Liver (tissue), 9 donors: Measurements from ENCODE around the gene PRPSAP2. TPM values are rescaled to one million over a fixed set of nuclear protein-coding genes. Genes with fewer than 3 reads are reported as not detected.
"Not testable (repeated sequence)": the region's sequence is repeated elsewhere in the genome, so short reads cannot be mapped to it uniquely, and the experiment has no call there.

Experiments used
- DNase-seq: peaks from one replicate; pipeline ENCODE4 v3.0.0-alpha.2; 2017; ENCODE audit warnings: low spot score
- H3K27ac ChIP-seq, 2 donors: one replicate each; pipeline ENCODE4 v1.7.0; 2013; ENCODE audit warnings: inconsistent platforms in 2 of 2, low read length in 2 of 2, control low read depth in 1 of 2, low read depth in 1 of 2, mild to moderate bottlenecking in 1 of 2
- H3K27me3 ChIP-seq, 4 donors: one replicate each; pipeline versions ENCODE4 v1.6.1 to v1.7.0; 2013; ENCODE audit warnings: low read length in 3 of 4, inconsistent platforms in 1 of 4, mild to moderate bottlenecking in 1 of 4, moderate library complexity in 1 of 4; ENCODE audit not compliant: control insufficient read depth in 4 of 4, insufficient read depth in 4 of 4
- H3K36me3 ChIP-seq, 4 donors: one replicate each; pipeline versions ENCODE4 v1.6.1 to v1.7.0; 2013; ENCODE audit warnings: low read length in 3 of 4, mild to moderate bottlenecking in 3 of 4, low read depth in 1 of 4, moderate library complexity in 1 of 4; ENCODE audit not compliant: control insufficient read depth in 4 of 4, insufficient read depth in 3 of 4
- H3K4me1 ChIP-seq, 4 donors: one replicate each; pipeline versions ENCODE4 v1.6.1 to v1.7.0; 2013; ENCODE audit warnings: low read length in 3 of 4, mild to moderate bottlenecking in 3 of 4, moderate library complexity in 1 of 4; ENCODE audit not compliant: control insufficient read depth in 4 of 4, insufficient read depth in 4 of 4
- H3K4me3 ChIP-seq, 3 donors: one replicate each; pipeline versions ENCODE4 v1.6.1 to v1.7.0; 2013; ENCODE audit warnings: low read length in 3 of 3, control low read depth in 1 of 3, low read depth in 1 of 3, mild to moderate bottlenecking in 1 of 3
- H3K9ac ChIP-seq, 2 donors: one replicate each; pipeline ENCODE4 v1.7.0; 2013; ENCODE audit warnings: low read length in 2 of 2, mild to moderate bottlenecking in 2 of 2, moderate library complexity in 2 of 2, control low read depth in 1 of 2, low read depth in 1 of 2
- H3K9me3 ChIP-seq, 4 donors: one replicate each; pipeline versions ENCODE4 v1.6.1 to v1.7.0; 2013; ENCODE audit warnings: low read length in 3 of 4; ENCODE audit not compliant: control insufficient read depth in 4 of 4
- EGR1 ChIP-seq, 2 donors: IDR thresholded peaks; 2 replicates each; pipeline ENCODE4 v1.6.1; 2016 to 2018; ENCODE audit warnings: antibody characterized with exemption in 2 of 2, low read depth in 2 of 2
- FOXA1 ChIP-seq: IDR thresholded peaks from 2 replicates; pipeline ENCODE4 v1.6.1; 2016; ENCODE audit warnings: antibody characterized with exemption
- FOXA2 ChIP-seq: IDR thresholded peaks from 2 replicates; pipeline ENCODE4 v1.6.1; 2016; ENCODE audit warnings: antibody characterized with exemption
- HNF4A ChIP-seq, 2 donors: conservative IDR thresholded peaks; 2 replicates each; pipeline ENCODE4 v1.6.1; 2016; ENCODE audit warnings: antibody characterized with exemption in 2 of 2, mild to moderate bottlenecking in 2 of 2
- HNF4G ChIP-seq: IDR thresholded peaks from 2 replicates; pipeline ENCODE4 v1.6.1; 2016; ENCODE audit warnings: antibody characterized with exemption
- JUND ChIP-seq, 2 donors: IDR thresholded peaks; 2 replicates each; pipeline ENCODE4 v1.6.1; 2016; ENCODE audit warnings: antibody characterized with exemption in 2 of 2
- NR2F2 ChIP-seq: IDR thresholded peaks from 2 replicates; pipeline ENCODE4 v1.6.1; 2016; ENCODE audit warnings: antibody characterized with exemption
- RAD21 ChIP-seq, 2 donors: IDR thresholded peaks; 2 replicates each; pipeline ENCODE4 v1.6.1; 2016; ENCODE audit warnings: antibody characterized with exemption in 2 of 2, mild to moderate bottlenecking in 2 of 2
- RXRA ChIP-seq, 2 donors: IDR thresholded peaks; 2 replicates each; pipeline ENCODE4 v1.6.1; 2017 to 2018; ENCODE audit warnings: antibody characterized with exemption in 2 of 2, mild to moderate bottlenecking in 1 of 2
- SP1 ChIP-seq: IDR thresholded peaks from 2 replicates; pipeline ENCODE4 v1.6.1; 2018; ENCODE audit warnings: antibody characterized with exemption, mild to moderate bottlenecking
- TAF1 ChIP-seq: conservative IDR thresholded peaks from 2 replicates; pipeline ENCODE4 v1.6.1; 2016; ENCODE audit warnings: antibody characterized with exemption, mild to moderate bottlenecking
- YY1 ChIP-seq: IDR thresholded peaks from 2 replicates; pipeline ENCODE4 v1.6.1; 2016; ENCODE audit warnings: antibody characterized with exemption, mild to moderate bottlenecking
- WGBS: extraction: QIAGEN DNeasy Blood & Tissue Kit; methylation state at CpG from one replicate; pipeline ENCODE4 v1.1.7; 2013; 5-methylcytosine and 5-hydroxymethylcytosine counted together
- polyA plus RNA-seq, 2 donors: library from polyadenylated mRNA; stranded (reverse) in 1 of 2; unstranded in 1 of 2; fragments of 200-250 nt in 1 of 2; fragments of >200 nt in 1 of 2; fragmentation: Nextera tagmentation in 1 of 2; extraction: Ambion mirVana in 1 of 2; gene quantifications; one replicate each; pipeline versions ENCODE4 v1.2.1 to v1.2.3, GENCODE V29; 2013 to 2015
- total RNA-seq, 2 donors: library from RNA; depleted of rRNA; stranded (reverse); fragments of >200 nt; gene quantifications; one replicate each; pipeline ENCODE4 v1.2.3, GENCODE V29; 2014
- TF ChIP-seq, protein P1 (sequence below): fragments of 150-350 bp; IDR thresholded peaks from 2 replicates; pipeline ENCODE4 v1.5.1; 2017; ENCODE audit warnings: improper control_type of control experiment, low read depth, low read length; ENCODE audit not compliant: missing input control
- TF ChIP-seq, protein P2 (sequence below): IDR thresholded peaks from 2 replicates; pipeline ENCODE4 v1.6.1; 2016; ENCODE audit warnings: antibody characterized with exemption, mild to moderate bottlenecking
- TF ChIP-seq, protein P3 (sequence below): IDR thresholded peaks from 2 replicates; pipeline ENCODE4 v1.6.1; 2016; ENCODE audit warnings: antibody characterized with exemption
- TF ChIP-seq, protein P4 (sequence below): IDR thresholded peaks from 2 replicates; pipeline ENCODE4 v1.6.1; 2016; ENCODE audit warnings: antibody characterized with exemption
- TF ChIP-seq, protein P5 (sequence below): IDR thresholded peaks from 2 replicates; pipeline ENCODE4 v1.6.1; 2016; ENCODE audit warnings: antibody characterized with exemption
- donor health status: healthy.
- donor health status: healthy.
- donor health status: healthy.
- donor health status: healthy.
- donor health status: healthy.

Gene PRPSAP2
- total and polyA plus RNA-seq, 4 donors, result 10.2 to 31.4 (median 16.7) TPM

DNA sequence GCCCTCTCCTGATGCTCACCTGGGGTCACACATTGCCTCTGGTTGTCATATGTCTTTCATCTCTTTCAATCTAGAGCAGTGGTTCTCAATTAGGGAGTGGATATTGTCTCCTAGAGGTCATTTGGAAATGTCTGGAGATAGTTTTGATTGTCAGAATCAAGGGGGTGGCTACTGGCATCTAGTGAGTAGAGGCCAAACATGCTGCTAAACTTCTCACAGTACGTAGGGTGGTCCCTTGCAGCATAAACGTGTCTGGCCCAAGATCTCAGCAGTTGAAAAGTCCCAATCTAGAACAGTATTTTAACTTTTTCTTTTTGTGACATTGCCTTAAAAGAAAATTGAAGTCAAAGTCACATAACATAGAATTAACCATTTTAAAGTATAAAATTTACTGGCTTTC is 63.6 kb downstream of the PRPSAP2 start:
- DNase-seq, result no peak
- H3K9ac ChIP-seq, result no peak overlapping the region
- peaks cover 0 to 17% (median 8%) of the 10 kb centered on the region in 4 donors for H3K36me3 ChIP-seq
- WGBS, result 79% methylated on average over 2 of the region's 2 CpGs
- no peaks in the 10 kb centered on the region for H3K9me3 ChIP-seq
- peaks cover 6 to 24% (median 15%) of the 10 kb centered on the region in 4 donors for H3K4me1 ChIP-seq
- TF ChIP-seq, protein P1, sequence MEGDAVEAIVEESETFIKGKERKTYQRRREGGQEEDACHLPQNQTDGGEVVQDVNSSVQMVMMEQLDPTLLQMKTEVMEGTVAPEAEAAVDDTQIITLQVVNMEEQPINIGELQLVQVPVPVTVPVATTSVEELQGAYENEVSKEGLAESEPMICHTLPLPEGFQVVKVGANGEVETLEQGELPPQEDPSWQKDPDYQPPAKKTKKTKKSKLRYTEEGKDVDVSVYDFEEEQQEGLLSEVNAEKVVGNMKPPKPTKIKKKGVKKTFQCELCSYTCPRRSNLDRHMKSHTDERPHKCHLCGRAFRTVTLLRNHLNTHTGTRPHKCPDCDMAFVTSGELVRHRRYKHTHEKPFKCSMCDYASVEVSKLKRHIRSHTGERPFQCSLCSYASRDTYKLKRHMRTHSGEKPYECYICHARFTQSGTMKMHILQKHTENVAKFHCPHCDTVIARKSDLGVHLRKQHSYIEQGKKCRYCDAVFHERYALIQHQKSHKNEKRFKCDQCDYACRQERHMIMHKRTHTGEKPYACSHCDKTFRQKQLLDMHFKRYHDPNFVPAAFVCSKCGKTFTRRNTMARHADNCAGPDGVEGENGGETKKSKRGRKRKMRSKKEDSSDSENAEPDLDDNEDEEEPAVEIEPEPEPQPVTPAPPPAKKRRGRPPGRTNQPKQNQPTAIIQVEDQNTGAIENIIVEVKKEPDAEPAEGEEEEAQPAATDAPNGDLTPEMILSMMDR, result no peak
- TF ChIP-seq, protein P2, sequence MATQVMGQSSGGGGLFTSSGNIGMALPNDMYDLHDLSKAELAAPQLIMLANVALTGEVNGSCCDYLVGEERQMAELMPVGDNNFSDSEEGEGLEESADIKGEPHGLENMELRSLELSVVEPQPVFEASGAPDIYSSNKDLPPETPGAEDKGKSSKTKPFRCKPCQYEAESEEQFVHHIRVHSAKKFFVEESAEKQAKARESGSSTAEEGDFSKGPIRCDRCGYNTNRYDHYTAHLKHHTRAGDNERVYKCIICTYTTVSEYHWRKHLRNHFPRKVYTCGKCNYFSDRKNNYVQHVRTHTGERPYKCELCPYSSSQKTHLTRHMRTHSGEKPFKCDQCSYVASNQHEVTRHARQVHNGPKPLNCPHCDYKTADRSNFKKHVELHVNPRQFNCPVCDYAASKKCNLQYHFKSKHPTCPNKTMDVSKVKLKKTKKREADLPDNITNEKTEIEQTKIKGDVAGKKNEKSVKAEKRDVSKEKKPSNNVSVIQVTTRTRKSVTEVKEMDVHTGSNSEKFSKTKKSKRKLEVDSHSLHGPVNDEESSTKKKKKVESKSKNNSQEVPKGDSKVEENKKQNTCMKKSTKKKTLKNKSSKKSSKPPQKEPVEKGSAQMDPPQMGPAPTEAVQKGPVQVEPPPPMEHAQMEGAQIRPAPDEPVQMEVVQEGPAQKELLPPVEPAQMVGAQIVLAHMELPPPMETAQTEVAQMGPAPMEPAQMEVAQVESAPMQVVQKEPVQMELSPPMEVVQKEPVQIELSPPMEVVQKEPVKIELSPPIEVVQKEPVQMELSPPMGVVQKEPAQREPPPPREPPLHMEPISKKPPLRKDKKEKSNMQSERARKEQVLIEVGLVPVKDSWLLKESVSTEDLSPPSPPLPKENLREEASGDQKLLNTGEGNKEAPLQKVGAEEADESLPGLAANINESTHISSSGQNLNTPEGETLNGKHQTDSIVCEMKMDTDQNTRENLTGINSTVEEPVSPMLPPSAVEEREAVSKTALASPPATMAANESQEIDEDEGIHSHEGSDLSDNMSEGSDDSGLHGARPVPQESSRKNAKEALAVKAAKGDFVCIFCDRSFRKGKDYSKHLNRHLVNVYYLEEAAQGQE, result no peak
- TF ChIP-seq TAF1 (no peak), FOXA1 (no peak), EGR1 (IDR thresholded peaks at IDR 0.05; ENCODE audit: low read depth in 2 of 2) (no peak), HNF4A (conservative IDR thresholded peaks at IDR 0.05) (no peak), JUND (IDR thresholded peaks at IDR 0.05) (no peak), FOXA2 (no peak), YY1 (no peak), NR2F2 (no peak), RXRA (IDR thresholded peaks at IDR 0.05) (no peak), SP1 (no peak), RAD21 (IDR thresholded peaks at IDR 0.05) (no peak)
- TF ChIP-seq, protein P3, sequence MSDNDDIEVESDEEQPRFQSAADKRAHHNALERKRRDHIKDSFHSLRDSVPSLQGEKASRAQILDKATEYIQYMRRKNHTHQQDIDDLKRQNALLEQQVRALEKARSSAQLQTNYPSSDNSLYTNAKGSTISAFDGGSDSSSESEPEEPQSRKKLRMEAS, result no peak
- TF ChIP-seq, protein P4, sequence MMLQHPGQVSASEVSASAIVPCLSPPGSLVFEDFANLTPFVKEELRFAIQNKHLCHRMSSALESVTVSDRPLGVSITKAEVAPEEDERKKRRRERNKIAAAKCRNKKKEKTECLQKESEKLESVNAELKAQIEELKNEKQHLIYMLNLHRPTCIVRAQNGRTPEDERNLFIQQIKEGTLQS, result no peak
- TF ChIP-seq, protein P5, sequence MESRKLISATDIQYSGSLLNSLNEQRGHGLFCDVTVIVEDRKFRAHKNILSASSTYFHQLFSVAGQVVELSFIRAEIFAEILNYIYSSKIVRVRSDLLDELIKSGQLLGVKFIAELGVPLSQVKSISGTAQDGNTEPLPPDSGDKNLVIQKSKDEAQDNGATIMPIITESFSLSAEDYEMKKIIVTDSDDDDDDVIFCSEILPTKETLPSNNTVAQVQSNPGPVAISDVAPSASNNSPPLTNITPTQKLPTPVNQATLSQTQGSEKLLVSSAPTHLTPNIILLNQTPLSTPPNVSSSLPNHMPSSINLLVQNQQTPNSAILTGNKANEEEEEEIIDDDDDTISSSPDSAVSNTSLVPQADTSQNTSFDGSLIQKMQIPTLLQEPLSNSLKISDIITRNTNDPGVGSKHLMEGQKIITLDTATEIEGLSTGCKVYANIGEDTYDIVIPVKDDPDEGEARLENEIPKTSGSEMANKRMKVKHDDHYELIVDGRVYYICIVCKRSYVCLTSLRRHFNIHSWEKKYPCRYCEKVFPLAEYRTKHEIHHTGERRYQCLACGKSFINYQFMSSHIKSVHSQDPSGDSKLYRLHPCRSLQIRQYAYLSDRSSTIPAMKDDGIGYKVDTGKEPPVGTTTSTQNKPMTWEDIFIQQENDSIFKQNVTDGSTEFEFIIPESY, result no peak
- no peaks in the 10 kb centered on the region for H3K27me3 ChIP-seq
- peak overlapping the region in 1 of 2 donors; percentile 29 for H3K27ac ChIP-seq
- no peak overlapping the region for H3K4me3 ChIP-seq

DNA sequence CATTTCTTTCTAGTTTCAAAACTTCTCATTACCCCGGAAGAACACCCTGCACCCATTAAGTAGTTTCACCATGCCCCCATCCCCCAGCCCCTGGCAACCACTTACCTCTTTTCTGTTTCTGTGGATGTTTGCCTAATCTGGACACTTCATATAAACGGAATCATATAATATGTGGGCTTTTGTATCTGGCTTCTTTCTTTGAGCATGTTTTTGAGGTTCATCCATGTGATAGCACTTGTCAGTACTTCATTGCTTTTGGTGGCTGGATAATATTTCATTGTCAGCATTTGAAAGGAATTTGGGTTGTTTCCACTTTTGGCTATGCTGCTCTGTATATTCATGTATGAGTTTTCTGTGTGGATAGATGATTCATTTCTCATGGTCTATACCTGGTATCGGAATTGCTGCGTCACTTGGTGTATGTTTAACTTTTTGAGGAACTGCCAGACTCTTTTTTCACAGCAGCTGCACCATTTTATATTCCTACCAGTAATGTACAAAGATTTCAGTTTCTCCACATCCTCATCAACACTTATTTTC is 64.1 kb downstream of the PRPSAP2 start:
- H3K4me1 ChIP-seq, result peaks cover 6 to 24% (median 15%) of the 10 kb centered on the region in 4 donors
- H3K9me3 ChIP-seq, result no peaks in the 10 kb centered on the region
- H3K27me3 ChIP-seq, result no peaks in the 10 kb centered on the region
- TF ChIP-seq YY1 (no peak), NR2F2 (no peak), RXRA (IDR thresholded peaks at IDR 0.05) (no peak), SP1 (no peak), FOXA2 (no peak), HNF4G (no peak), RAD21 (IDR thresholded peaks at IDR 0.05) (no peak), JUND (IDR thresholded peaks at IDR 0.05) (no peak)
- TF ChIP-seq, protein P2, result no peak
- 73% methylated on average over 4 of the region's 4 CpGs for WGBS
- no peak overlapping the region for H3K9ac ChIP-seq
- no peak for DNase-seq
- no peak overlapping the region for H3K4me3 ChIP-seq
- no peak overlapping the region for H3K27ac ChIP-seq
- H3K36me3 ChIP-seq, result peaks cover 0 to 12% (median 4%) of the 10 kb centered on the region in 4 donors

DNA sequence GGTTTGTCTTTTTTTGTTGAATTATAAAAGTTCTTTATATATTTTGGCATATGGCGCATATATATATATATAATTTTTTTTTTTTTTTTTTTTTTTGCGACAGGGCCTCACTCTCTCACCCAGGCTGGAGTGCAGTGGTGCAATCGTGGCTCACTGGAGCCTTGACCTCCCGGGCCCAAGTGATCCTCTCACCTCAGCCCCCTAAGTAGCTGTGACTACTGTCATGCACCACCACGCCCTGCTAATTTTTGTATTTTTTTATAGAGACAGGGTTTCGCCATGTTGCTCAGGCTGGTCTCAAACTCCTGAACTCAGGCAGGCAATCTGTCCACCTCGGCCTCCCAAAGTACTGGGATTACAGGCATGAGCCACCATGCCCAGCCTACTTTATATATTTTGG is 64.7 kb downstream of the PRPSAP2 start:
- H3K36me3 ChIP-seq, DNase-seq, H3K9ac ChIP-seq, H3K27ac ChIP-seq, H3K4me3 ChIP-seq, H3K9me3 ChIP-seq, H3K27me3 ChIP-seq: not testable (repeated sequence)
- WGBS, result 97% methylated on average over 7 of the region's 7 CpGs
- H3K4me1 ChIP-seq, result peaks cover 6 to 24% (median 15%) of the 10 kb centered on the region in 4 donors
